GM19468 (cell line): Measurements from ENCODE around the gene KLF6.
"Not testable (repeated sequence)": the region's sequence is repeated elsewhere in the genome, so short reads cannot be mapped to it uniquely, and the experiment has no call there.

Experiments used
- ATAC-seq: cut with Tn5 transposase; IDR thresholded peaks from one replicate; pipeline ENCODE4 v1.9.1; 2021; ENCODE audit warnings: mild to moderate bottlenecking, moderate library complexity, moderate number of reproducible peaks; ENCODE audit not compliant: unreplicated experiment; ENCODE audit errors: extremely low read depth

Gene KLF6

DNA sequence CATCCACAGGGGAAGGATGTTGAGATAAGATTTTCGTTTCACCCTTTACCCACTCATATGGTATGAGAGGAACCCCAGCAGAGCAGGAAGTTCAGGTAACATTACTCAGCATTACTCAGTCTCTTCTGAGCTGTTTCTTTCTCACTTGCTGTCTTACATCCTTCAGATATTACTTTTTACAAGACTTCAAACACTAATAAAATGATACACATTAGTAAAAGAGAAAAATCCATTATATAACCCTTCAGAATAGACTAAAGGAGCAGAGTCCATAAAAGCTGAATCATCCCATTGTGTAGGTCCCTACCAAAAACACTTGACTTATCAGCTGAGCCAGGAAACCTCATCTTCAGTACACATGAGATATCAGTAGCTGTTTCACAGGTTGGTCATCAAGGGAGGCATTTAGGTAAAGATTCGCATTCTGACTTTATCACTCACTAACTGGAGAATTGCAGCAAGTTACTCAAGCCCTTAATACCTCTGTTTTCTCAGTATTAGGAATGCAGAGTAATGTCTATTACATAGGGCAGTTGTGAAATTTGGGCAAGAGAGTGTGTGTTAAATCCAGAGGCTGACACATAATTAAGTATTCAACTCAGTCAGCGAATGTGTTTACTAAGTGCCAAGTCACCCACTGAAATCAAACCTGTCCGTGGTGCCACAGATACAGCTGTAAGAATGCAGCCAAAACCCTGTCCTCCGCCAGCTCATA, 44.7 kb downstream of the KLF6 start:
- no peak for ATAC-seq

DNA sequence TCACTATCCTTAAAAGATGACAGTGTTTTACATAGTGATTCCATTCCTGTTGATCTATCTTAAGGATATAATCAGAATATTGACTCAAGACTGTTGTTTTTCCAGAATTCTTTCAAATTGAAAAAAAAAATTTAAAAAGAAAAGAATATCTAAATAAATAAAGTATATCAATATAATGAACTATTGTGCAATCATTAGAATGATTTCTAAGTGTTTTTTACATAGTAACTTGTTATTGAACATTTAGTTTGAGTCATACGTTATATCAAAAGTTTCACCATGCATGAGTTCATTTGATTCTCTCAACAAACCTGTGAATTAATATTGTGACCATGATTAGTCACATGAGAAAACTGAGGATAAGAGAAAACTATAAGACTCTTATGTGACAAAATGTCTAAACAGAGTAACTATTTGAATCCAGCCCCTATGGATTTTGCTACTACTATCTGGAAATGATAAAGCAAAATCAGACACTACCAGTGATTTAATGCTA, 46.1 kb downstream of the KLF6 start:
- no peak for ATAC-seq

- no peak for ATAC-seq
Observed at GRCh38 chr10:3737864-3738263, 47.1 kb downstream of the KLF6 start.

- ATAC-seq, result no peak
Observed at GRCh38 chr10:3735175-3735574, 49.8 kb downstream of the KLF6 start.

- no peak for ATAC-seq
Observed at GRCh38 chr10:3734111-3734510, 50.9 kb downstream of the KLF6 start.

DNA sequence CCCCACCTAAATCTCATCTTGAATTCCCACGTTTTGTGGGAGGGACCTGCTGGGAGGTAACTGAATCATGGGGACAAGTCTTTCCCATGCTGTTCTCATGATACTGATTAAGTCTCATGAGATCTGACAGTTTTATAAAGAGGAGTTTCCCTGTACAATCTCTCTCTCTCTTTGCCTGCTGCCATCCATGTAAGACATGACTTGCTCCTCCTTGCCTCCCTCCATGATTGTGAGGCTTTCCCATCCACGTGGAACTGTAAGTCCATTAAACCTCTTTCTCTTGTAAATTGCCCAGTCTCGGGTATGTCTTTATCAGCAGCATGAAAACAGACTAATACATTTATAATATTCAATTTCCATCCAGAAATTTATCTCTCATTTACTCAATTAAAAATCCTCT, 52.8 kb downstream of the KLF6 start:
- not testable (repeated sequence) for ATAC-seq

GRCh38 chr10:3729397-3729976, 55.5 kb downstream of the KLF6 start:
- no peak for ATAC-seq

DNA sequence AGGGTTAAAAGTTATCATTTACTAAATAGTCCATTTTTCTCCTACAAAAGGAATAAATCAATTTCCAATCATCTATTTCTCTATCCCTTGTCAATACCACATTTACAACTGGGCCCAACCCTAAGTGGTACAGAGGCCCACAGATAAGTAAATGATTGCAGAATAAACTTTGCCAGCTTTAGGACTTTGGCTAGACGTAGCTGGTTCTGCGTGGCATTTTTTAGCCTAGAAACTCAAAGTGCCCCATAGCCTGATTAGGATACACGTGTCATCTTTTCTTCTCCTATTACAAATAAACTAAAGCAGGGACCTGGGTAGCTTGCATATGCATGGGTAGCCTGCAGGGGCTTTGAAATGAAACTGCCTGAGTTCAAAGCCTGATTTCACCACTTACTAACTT, 56.4 kb downstream of the KLF6 start:
- ATAC-seq, result no peak

GRCh38 chr10:3727268-3727667, 57.7 kb downstream of the KLF6 start:
- no peak for ATAC-seq
